HepG2 (cell line): ENCODE results near the gene ALDH1A1. TPM values are rescaled to one million over a fixed set of nuclear protein-coding genes. Genes with fewer than 3 reads are reported as not detected.

Experiments
- ARNTL ChIP-seq: sonication (generic); formaldehyde crosslinking; IDR thresholded peaks from 2 replicates; pipeline ENCODE4 v1.4.0; 2020; ENCODE audit warnings: mild to moderate bottlenecking, missing genetic modification reagents
- ATF7-NPFF ChIP-seq: sonication (generic); formaldehyde crosslinking; IDR thresholded peaks from 2 replicates; pipeline ENCODE4 v1.8.1; 2023; ENCODE audit warnings: mild to moderate bottlenecking, low read depth, missing genetic modification reagents, moderate library complexity
- EED ChIP-seq: sonication (generic); formaldehyde crosslinking; IDR thresholded peaks from 2 replicates; pipeline ENCODE4 v1.5.0; 2020; ENCODE audit warnings: mild to moderate bottlenecking, missing genetic modification reagents
- FOXK1 ChIP-seq: sonication (generic); formaldehyde crosslinking; IDR thresholded peaks from 2 replicates; pipeline ENCODE4 v1.4.0; 2020; ENCODE audit warnings: low read depth, missing genetic modification reagents, borderline replicate concordance
- GFI1 ChIP-seq: sonication (generic); formaldehyde crosslinking; IDR thresholded peaks from 2 replicates; pipeline ENCODE4 v1.5.0; 2020; ENCODE audit warnings: missing genetic modification reagents, mild to moderate bottlenecking, borderline replicate concordance
- IKZF1 ChIP-seq: fragments of 450-650 bp; IDR thresholded peaks from 2 replicates; pipeline ENCODE4 v1.7.1; 2016
- JARID2 ChIP-seq: sonication (generic); formaldehyde crosslinking; IDR thresholded peaks from 2 replicates; pipeline ENCODE4 v1.8.1; 2023; ENCODE audit warnings: missing genetic modification reagents, inconsistent platforms; ENCODE audit not compliant: insufficient replicate concordance
- NFE2L2 ChIP-seq: fragments of 150-350 bp; IDR thresholded peaks from 2 replicates; pipeline ENCODE4 v1.6.1; 2014; ENCODE audit warnings: low read length
- POLR2G ChIP-seq: fragments of 200-400 bp; formaldehyde crosslinking; IDR thresholded peaks from 2 replicates; pipeline ENCODE4 v1.6.1; 2018; ENCODE audit warnings: mild to moderate bottlenecking, low read depth, low read length, moderate library complexity
- SALL1 ChIP-seq: sonication (generic); formaldehyde crosslinking; IDR thresholded peaks from 2 replicates; pipeline ENCODE4 v1.8.0; 2022; ENCODE audit warnings: mild to moderate bottlenecking, missing genetic modification reagents
- SAP130 ChIP-seq: IDR thresholded peaks from 2 replicates; pipeline ENCODE4 v1.6.1; 2016; ENCODE audit warnings: low read depth
- SIX1 ChIP-seq: sonication (generic); formaldehyde crosslinking; IDR thresholded peaks from 2 replicates; pipeline ENCODE4 v1.4.0; 2020; ENCODE audit warnings: missing genetic modification reagents, borderline replicate concordance
- SMARCC2 ChIP-seq: fragments of 450-650 bp; IDR thresholded peaks from 2 replicates; pipeline ENCODE4 v1.6.1; 2017; ENCODE audit warnings: antibody characterized with exemption, mild to moderate bottlenecking
- ZNF12 ChIP-seq: sonication (generic); formaldehyde crosslinking; IDR thresholded peaks from 2 replicates; pipeline ENCODE4 v1.5.0; 2020; ENCODE audit warnings: missing genetic modification reagents
- ZNF337 ChIP-seq: sonication (generic); formaldehyde crosslinking; IDR thresholded peaks from 2 replicates; pipeline ENCODE4 v1.5.1; 2020; ENCODE audit warnings: missing genetic modification reagents, low read depth, mild to moderate bottlenecking, borderline replicate concordance
- ZNF33B ChIP-seq: sonication (generic); formaldehyde crosslinking; IDR thresholded peaks from 2 replicates; pipeline ENCODE4 v1.5.1; 2020; ENCODE audit warnings: mild to moderate bottlenecking, missing genetic modification reagents
- ZNF350 ChIP-seq: sonication (generic); formaldehyde crosslinking; IDR thresholded peaks from 2 replicates; pipeline ENCODE4 v1.4.0; 2020; ENCODE audit warnings: mild to moderate bottlenecking, low read depth, missing genetic modification reagents, borderline replicate concordance
- ZNF460 ChIP-seq: sonication (generic); formaldehyde crosslinking; IDR thresholded peaks from 2 replicates; pipeline ENCODE4 v1.5.1; 2020; ENCODE audit warnings: missing genetic modification reagents, mild to moderate bottlenecking, borderline replicate concordance
- ZNF614 ChIP-seq: IDR thresholded peaks from 2 replicates; pipeline ENCODE4 v1.6.1; 2018; ENCODE audit warnings: missing biosample characterization, missing genetic modification reagents, inconsistent platforms, borderline replicate concordance
- ZNF749 ChIP-seq: sonication (generic); formaldehyde crosslinking; IDR thresholded peaks from 2 replicates; pipeline ENCODE4 v1.8.0; 2022; ENCODE audit warnings: mild to moderate bottlenecking, missing genetic modification reagents, moderate library complexity, borderline replicate concordance
- ZSCAN29 ChIP-seq: sonication (generic); formaldehyde crosslinking; conservative IDR thresholded peaks from 2 replicates; pipeline ENCODE4 v1.4.0; 2020; ENCODE audit warnings: mild to moderate bottlenecking, missing genetic modification reagents
- polyA plus RNA-seq, 8 experiments: library from polyadenylated mRNA; depleted of rRNA in 3 of 8; stranded (reverse) in 7 of 8; unstranded in 1 of 8; fragments of >200 nt; fragmentation: Illumina TruSeq in 4 of 8; extraction: Trizol in 4 of 8; gene quantifications; 2 replicates each; pipeline versions ENCODE4 v1.2.1 to v1.2.3, GENCODE V29; 2011 to 2016; ENCODE audit warnings: low read depth in 4 of 8, missing spikeins in 1 of 8, mixed read lengths in 1 of 8; ENCODE audit not compliant: insufficient read depth in 1 of 8
- total RNA-seq, 5 experiments: library from RNA; depleted of rRNA; stranded (reverse); fragments of >200 nt; fragmentation: Illumina TruSeq; extraction: Trizol; gene quantifications; 2 replicates each; pipeline ENCODE4 v1.2.3, GENCODE V29; 2016; ENCODE audit warnings: low read depth in 1 of 5
- TF ChIP-seq, protein P1 (sequence below): sonication (generic); formaldehyde crosslinking; IDR thresholded peaks from 2 replicates; pipeline ENCODE4 v1.5.1; 2020; ENCODE audit warnings: mild to moderate bottlenecking, moderate library complexity, missing genetic modification reagents
- TF ChIP-seq, protein P2 (sequence below): sonication (generic); formaldehyde crosslinking; IDR thresholded peaks from 2 replicates; pipeline ENCODE4 v1.5.0; 2020; ENCODE audit warnings: missing genetic modification reagents
- TF ChIP-seq, protein P3 (sequence below): sonication (generic); formaldehyde crosslinking; IDR thresholded peaks from 2 replicates; pipeline ENCODE4 v1.9.0; 2021; ENCODE audit warnings: mild to moderate bottlenecking, missing genetic modification reagents

The ALDH1A1 gene
- total and polyA plus RNA-seq, 2 of the 13 experiments (the other 11 are each of a cell fraction or from before 2014, with no cell fraction given): 88.2 to 439 TPM

DNA sequence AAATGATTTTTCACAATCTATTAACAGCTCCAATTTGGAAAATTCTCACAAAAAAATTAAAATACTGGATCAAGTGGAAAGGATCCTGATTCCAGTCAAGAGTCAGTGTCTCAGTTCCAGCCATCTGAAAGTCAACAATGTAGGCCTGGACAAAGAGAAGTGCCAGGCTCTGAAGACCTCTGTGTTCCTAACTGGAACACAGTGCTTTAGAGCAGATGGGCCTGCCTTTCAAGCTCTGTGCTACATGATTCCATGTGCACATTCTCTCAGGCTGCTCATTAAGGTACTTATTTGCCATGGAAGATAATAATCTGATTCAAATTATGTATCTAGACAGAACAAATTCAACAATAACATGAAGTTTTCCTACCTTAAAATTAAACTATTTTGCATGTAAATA is 30.2 kb upstream of the ALDH1A1 start (continued):
- TF ChIP-seq ZNF12 (CRISPR knock-in tag): 0 out of 2 replicates have a peak, but pooled peaks have one; percentile 44
- TF ChIP-seq, protein P1, sequence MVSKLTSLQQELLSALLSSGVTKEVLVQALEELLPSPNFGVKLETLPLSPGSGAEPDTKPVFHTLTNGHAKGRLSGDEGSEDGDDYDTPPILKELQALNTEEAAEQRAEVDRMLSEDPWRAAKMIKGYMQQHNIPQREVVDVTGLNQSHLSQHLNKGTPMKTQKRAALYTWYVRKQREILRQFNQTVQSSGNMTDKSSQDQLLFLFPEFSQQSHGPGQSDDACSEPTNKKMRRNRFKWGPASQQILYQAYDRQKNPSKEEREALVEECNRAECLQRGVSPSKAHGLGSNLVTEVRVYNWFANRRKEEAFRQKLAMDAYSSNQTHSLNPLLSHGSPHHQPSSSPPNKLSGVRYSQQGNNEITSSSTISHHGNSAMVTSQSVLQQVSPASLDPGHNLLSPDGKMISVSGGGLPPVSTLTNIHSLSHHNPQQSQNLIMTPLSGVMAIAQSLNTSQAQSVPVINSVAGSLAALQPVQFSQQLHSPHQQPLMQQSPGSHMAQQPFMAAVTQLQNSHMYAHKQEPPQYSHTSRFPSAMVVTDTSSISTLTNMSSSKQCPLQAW (CRISPR knock-in tag): no peak
- TF ChIP-seq ZNF337 (CRISPR knock-in tag): no peak
- TF ChIP-seq GFI1: no peak
- no peak for TF ChIP-seq ZSCAN29 (CRISPR knock-in tag)
- TF ChIP-seq, protein P2, sequence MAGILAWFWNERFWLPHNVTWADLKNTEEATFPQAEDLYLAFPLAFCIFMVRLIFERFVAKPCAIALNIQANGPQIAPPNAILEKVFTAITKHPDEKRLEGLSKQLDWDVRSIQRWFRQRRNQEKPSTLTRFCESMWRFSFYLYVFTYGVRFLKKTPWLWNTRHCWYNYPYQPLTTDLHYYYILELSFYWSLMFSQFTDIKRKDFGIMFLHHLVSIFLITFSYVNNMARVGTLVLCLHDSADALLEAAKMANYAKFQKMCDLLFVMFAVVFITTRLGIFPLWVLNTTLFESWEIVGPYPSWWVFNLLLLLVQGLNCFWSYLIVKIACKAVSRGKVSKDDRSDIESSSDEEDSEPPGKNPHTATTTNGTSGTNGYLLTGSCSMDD (CRISPR knock-in tag): no peak
- no peak for TF ChIP-seq EED (CRISPR knock-in tag)
- peak; percentile 45; the same call in 1 of the 2 replicates for TF ChIP-seq SAP130
- no peak for TF ChIP-seq IKZF1
- TF ChIP-seq, protein P3, sequence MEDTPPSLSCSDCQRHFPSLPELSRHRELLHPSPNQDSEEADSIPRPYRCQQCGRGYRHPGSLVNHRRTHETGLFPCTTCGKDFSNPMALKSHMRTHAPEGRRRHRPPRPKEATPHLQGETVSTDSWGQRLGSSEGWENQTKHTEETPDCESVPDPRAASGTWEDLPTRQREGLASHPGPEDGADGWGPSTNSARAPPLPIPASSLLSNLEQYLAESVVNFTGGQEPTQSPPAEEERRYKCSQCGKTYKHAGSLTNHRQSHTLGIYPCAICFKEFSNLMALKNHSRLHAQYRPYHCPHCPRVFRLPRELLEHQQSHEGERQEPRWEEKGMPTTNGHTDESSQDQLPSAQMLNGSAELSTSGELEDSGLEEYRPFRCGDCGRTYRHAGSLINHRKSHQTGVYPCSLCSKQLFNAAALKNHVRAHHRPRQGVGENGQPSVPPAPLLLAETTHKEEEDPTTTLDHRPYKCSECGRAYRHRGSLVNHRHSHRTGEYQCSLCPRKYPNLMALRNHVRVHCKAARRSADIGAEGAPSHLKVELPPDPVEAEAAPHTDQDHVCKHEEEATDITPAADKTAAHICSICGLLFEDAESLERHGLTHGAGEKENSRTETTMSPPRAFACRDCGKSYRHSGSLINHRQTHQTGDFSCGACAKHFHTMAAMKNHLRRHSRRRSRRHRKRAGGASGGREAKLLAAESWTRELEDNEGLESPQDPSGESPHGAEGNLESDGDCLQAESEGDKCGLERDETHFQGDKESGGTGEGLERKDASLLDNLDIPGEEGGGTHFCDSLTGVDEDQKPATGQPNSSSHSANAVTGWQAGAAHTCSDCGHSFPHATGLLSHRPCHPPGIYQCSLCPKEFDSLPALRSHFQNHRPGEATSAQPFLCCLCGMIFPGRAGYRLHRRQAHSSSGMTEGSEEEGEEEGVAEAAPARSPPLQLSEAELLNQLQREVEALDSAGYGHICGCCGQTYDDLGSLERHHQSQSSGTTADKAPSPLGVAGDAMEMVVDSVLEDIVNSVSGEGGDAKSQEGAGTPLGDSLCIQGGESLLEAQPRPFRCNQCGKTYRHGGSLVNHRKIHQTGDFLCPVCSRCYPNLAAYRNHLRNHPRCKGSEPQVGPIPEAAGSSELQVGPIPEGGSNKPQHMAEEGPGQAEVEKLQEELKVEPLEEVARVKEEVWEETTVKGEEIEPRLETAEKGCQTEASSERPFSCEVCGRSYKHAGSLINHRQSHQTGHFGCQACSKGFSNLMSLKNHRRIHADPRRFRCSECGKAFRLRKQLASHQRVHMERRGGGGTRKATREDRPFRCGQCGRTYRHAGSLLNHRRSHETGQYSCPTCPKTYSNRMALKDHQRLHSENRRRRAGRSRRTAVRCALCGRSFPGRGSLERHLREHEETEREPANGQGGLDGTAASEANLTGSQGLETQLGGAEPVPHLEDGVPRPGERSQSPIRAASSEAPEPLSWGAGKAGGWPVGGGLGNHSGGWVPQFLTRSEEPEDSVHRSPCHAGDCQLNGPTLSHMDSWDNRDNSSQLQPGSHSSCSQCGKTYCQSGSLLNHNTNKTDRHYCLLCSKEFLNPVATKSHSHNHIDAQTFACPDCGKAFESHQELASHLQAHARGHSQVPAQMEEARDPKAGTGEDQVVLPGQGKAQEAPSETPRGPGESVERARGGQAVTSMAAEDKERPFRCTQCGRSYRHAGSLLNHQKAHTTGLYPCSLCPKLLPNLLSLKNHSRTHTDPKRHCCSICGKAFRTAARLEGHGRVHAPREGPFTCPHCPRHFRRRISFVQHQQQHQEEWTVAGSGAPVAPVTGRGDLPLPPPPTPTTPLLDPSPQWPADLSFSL (CRISPR knock-in tag): no peak
- TF ChIP-seq ZNF350 (CRISPR knock-in tag): no peak
- TF ChIP-seq NFE2L2: no peak
- TF ChIP-seq FOXK1 (CRISPR knock-in tag): no peak
- TF ChIP-seq ZNF749 (CRISPR knock-in tag): no peak
- no peak for TF ChIP-seq SMARCC2
- TF ChIP-seq ATF7-NPFF (CRISPR knock-in tag): no peak
- no peak for TF ChIP-seq ZNF460 (CRISPR knock-in tag)
- TF ChIP-seq ZNF614 (CRISPR knock-in tag): 0 out of 2 replicates have a peak, but pooled peaks have one; percentile 25
- no peak for TF ChIP-seq JARID2
- peak; percentile 52 for TF ChIP-seq SALL1 (CRISPR knock-in tag)
- no peak for TF ChIP-seq ARNTL (CRISPR knock-in tag)
- TF ChIP-seq SIX1: peak; percentile 11; the same call in 1 of the 2 replicates
- no peak for TF ChIP-seq ZNF33B (CRISPR knock-in tag)
- peak; percentile 72 for TF ChIP-seq POLR2G
